Measurements from ENCODE around the gene C2orf15.
"Not testable (repeated sequence)": the region's sequence is repeated elsewhere in the genome, so short reads cannot be mapped to it uniquely, and the experiment has no call there.

Gene C2orf15

DNA sequence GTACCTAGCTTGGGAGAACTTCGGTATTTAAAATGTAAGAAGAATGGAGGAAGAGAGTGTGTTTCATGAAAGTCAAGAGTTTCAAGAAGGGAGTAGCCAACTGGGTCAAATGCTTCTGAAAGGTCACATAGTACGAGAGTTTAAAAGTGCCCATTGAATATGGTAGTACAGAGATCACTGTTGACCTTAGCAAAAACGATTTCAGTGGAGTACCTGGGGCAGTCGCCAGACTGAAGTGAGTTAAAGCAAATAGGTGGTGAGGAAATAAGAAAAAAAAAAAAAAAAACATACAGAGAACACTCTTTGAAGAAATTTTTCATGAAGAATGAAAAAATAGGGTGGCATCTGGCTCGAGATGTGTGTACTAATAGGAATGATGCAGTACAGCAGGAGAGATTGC lies 24.7 kb downstream of the C2orf15 start:
- no peak for DNase-seq (ENCODE audit: low spot score)

DNA sequence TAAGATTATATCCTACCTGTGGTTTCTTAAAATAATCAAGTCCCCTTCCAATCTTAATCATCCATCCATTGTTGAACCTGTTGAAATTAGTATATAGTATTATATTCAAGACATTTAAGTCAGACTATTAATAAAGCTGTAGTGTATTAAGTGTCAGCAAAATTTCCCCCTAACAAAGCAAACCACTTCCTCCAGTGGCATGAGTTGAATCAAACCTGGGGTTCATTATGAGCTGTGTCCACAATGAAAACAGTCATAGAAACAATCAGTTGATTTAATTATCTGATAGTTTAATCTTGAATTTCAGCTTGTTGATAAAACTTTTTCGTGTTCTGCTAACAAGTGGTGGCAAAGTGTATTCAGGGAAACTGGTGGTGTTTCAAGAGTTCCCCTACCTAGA lies 28.0 kb downstream of the C2orf15 start:
- DNase-seq (ENCODE audit: low spot score): no peak

DNA sequence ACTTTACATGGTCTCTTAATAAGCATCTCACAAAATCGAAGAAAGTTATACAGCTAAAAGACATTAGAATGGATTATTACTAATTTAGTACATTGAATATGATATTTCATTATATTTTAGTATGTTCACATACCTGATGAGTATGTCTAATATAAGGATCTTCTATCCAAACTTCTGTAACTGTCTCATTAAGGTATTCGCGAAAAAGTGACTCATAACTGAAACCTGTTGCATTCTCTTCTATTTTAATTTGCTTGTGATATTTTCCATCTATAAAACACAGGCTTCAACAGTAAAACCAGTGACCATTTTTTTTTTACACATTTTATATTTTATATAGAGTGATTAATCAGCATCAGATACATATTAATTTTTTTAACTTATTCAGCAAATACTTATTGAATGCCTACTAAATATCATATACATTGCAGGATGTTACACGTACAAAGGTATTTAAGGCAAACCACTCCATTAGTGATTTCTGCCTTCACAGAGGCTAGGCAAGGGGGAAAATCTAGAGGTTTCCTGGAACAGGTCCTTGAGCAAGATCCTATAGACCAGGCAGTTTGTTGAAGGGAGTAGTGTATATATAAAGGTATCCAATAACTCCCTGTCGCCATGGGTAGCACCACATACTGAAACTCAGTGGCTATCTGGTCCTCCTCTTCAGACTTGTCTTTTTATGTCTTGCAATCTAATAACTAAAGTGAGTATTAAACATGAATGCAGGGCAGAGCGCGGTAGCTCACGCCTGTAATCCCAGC lies 30.1 kb downstream of the C2orf15 start:
- no peak for DNase-seq (ENCODE audit: low spot score)

DNA sequence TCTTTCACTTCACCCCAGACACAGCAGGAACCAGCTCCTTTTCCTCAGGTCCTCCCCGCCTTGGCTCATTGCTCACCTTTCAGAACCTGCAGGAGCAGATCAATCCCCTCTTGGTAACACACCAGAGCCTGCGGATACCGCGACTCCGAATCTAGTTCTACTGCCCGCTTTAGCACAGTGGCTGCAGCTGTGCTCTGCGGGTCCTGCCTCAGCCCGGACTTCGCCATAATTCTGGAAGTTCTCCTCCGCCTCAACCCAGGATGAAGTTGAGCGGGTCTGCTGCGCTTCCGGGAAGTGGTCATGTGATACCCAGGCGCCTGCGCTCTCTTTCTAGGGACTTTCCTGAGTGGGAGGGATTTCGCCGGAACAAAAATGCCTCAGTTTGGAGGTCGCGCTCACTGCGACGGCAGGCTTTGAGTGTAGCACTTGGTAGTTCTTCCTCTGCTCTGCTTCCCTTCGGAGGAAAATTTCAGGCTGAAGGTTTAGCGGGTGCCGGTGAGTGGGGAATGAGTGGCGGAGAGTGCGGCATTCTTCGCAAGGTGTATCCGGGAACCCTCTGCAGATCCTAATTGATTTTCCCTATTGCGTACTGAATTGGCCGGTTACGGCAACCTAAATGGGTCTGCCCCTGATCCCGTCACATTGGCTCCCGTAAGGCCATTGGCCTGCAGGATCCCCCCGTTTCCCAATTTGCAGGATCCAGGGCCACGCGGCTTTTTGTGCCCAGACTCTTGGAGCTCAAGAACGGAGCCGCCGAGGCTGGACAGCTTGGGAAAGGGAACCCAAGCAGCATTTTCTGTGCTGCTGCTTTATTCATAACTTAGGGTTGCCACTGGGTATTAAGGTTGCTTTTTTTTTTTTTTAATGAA lies 39.5 kb downstream of the C2orf15 start, which contains the start of the genes MITD1 and MRPL30:
Gene MITD1, minus strand, starts transcription at position 304 of the 869 bp plus-strand sequence. Its CDS starts 77 bp downstream, at position 227.
Gene MRPL30, plus strand, starts transcription at position 430 of the 869 bp plus-strand sequence. CDS start 5,020 bp downstream, outside the sequence.
- peak; percentile 94 for DNase-seq (ENCODE audit: low spot score)

DNA sequence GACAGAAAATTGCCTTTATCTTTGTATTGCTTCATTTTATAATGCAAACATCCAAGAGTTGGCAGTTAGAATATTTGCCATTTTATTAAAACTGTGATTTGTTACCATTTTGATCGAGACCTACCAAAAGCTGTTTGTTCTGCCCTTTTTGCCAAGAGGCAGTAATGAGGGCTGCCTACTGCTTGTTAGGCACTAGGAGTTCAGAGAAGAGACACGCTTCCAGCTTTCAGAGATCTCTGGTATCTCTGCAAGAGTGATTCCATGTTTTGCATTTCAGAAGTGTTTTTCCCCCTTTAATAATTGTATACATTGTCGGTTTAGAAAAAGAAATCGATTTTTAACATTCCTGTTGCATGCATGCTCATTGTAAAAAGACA lies 40.1 kb downstream of the C2orf15 start:
- DNase-seq (ENCODE audit: low spot score): peak; percentile 20

DNA sequence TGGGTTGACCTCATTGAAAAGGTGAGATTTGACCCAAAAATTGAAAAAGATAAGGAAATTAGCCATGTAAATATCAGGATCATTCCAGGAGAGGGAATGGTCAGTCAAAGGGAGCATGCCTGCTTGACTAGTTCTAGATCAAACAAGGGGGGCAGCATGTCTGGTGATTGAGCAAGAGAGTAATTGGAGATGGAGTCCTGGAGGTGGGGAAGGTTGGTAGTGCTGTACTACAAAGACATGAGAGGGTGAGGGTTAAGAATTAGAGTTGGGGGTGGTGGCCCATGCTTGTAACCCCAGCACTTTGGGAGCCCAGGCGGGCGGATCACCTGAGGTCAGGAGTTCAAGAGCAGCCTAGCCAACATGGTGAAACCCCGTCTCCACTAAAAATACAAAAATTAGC lies 41.5 kb downstream of the C2orf15 start:
- DNase-seq (ENCODE audit: low spot score): no peak

DNA sequence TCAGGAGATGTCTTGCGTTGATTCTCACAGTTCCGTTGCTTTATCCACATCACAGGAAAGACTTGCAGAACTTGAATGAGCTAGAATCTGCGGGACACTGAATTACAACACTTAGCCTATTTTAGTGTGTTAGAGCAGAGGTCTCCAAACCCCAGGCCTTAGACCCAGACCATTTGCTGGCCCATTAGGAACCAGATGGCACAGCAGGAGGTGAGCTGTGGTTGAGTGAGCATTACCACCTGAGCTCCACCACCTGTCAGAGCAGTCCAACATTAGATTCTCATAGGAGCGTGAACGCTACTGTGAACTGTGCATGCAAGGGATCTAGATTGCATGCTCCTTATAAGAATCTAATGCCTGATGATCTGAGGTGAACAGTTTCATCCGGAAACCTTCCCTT lies 43.3 kb downstream of the C2orf15 start:
- DNase-seq (ENCODE audit: low spot score): no peak

DNA sequence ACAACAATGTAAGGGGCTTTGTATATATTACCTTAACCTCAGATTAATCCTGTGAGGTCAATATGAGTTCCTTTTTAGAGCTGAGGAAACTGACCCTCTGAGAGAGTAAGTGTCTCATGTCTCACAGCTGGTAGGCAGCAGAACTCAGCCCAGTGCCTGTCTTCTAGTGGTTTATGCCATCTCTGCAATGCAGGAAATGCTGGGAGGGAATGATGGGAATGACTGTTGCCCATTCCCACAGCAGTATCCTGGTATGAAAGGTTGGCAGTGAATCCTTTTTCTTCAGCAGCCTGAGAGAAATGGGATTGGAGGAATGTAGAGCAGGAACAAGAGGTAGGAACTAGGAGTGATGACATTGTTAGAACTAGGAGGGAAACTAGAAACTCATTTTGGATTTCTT lies 45.5 kb downstream of the C2orf15 start:
- no peak for DNase-seq (ENCODE audit: low spot score)

DNA sequence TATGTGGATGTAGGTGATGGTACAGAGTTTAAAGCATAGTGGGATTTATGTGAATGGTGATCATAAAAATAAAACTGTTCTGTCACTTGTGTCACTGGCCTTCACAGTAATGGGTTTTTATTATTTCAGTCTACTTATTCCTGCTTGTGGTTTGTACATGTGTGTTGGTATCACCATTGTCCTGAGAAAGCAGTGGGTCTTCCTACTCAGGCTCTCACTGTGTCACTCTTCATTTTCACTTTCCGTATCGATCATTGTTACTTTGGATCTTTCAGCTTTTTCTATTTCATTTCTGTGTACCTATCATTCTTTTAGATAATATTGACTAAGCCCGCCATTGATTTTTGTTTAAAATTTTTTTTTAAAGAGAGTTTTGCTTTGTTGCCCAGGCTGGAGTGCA lies 46.9 kb downstream of the C2orf15 start:
- DNase-seq (ENCODE audit: low spot score): no peak

DNA sequence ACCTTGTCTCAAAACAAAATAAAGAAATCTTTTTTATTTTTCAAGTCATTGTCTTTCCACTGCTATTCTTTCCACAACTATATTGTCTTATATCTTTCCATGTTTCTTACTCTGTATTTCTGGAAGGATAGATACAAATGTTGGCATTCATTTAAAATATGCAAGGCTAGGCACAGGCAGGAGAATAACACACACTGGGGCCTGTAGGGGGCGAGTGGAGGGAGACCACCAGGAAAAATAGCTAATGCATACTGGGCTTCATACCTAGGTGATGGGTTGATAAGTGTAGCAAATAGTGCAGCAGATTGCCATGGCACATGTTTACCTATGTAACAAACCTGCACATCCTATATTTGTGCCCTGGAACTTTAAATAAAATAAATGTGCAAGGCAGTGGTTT lies 49.0 kb downstream of the C2orf15 start:
- no peak for DNase-seq (ENCODE audit: low spot score)

DNA sequence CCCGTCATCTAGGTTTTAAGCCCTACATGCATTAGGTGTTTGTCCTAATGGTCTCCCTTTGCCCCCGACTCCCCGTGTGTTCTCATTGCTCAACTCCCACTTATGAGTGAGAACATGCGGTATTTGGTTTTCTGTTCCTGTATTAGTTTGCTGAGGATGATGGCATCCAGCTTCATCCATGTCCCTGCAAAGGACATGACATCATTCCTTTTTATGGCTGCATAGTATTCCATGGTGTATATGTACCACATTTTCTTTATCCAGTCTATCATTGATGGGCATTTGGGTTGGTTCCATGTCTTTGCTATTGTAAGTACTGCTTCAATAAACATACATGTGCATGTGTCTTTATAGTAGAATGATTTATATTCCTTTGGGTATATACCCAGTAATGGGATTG lies 50.9 kb downstream of the C2orf15 start:
- not testable (repeated sequence) for DNase-seq (ENCODE audit: low spot score)

DNA sequence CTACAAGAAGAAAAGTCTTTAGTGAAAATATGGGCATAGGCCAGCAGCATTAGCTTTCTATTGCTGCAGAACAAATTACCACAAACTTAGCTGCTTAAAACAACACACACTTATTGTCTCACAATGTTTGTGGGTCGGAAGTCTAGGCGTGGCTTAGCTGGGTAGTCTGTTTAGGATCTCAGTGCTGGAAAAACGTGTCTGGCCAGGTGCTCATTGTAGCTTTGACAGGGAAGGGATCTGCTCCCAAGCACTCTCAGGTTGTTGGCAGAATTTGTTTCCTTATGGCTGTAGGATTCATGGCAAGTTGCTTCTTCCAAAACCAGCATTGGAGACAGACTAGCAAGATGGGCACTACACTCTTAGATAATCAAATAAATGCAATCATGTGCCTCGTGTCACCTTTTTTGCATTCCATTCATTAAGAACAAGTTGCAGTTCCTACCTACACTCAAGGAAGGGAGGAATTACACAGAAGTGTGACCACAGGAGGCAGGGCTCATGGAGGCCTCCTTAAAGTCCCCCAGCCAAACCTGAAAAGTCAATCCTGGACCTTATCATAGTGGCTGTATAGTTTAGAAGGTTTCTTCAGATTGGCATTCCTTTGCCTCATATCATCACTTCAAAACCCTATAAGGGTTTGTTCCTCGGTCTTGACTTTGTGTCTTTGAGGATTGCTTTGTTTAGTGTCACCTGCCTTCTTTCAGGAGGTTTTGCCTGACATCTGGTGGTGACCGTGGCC lies 56.8 kb downstream of the C2orf15 start:
- DNase-seq (ENCODE audit: low spot score): peak; percentile 29

DNA sequence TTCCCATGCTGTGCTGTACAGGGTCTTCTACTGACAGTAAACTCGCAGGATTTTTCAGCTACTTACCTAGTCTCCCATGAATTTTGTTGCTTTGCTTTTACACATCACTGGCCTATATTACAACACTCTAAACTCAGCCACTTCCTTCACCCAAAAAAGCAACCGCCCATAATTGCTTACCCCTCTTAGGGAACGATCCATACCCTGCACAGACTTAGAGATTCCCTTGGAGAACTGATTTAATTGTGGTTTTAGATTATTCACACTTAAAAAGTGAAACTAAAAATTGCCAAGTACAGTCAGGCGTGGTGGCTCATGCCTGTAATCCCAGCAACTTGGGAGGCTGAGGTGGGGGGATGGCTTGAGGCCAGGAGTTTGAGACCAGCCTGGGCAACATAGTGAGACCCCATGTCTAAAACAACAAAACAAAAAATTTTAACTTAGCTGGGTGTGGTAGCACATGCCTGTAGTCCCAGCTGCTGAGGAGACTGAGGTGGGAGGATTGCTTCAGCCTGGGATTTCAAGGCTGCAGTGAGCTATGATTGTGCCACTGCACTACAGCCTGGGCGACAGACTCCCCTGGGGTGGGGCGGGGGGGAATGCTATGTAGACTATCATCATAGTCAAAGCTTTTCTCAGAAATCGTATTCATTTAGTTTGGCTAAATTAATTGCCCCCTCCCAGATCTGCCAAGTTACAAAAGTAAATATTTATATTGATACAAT lies 58.7 kb downstream of the C2orf15 start:
- no peak for DNase-seq (ENCODE audit: low spot score)

Measured in hematopoietic multipotent progenitor cell treated with erythropoietin and hydrocortisone succinate and interleukin-3 and kit ligand, for 17 days (in vitro differentiated cells).